HG03571 (cell line): ENCODE measurements around the gene ZNF512B.

Experiments
- ATAC-seq: cut with Tn5 transposase; IDR thresholded peaks from one replicate; pipeline ENCODE4 v1.9.1; 2021; ENCODE audit not compliant: unreplicated experiment

The ZNF512B gene

DNA sequence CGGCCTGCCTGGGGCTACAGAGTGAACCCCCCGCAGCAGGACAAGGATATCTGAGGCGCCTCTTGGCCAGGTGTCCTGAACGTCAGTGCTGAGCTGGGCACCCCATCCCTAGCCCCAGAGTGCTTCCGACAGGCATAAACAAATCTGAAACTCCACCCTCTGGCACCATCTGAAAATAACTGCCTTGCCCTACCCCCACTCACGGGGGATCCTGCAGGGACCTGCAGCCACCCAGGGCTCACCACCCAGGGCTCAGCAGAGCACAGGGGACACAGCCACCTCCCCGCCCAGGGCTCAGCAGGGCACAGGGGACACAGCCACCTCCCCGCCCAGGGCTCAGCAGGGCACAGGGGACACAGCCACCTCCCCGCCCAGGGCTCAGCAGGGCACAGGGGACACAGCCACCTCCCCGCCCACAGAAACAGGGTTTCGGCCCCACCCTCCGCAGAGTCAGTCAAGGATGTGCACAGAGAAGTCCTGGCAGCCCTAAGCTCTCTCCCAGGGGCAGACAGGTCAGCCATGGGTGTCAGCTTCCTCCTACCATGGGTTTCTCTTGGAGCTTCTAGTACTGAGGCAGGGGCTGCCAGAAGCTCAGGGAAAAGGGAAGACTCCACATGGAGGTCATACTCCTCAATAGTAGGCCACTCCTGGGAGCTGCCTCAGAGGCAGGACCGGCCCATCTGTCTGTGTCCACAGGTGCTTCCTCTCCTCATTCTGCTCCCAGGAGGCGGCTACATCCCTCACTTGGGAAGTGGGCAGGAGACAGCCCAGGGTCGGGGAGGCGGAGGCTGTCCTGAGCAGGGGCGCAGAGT lies 18.1 kb downstream of the ZNF512B start:
- ATAC-seq = no peak

DNA sequence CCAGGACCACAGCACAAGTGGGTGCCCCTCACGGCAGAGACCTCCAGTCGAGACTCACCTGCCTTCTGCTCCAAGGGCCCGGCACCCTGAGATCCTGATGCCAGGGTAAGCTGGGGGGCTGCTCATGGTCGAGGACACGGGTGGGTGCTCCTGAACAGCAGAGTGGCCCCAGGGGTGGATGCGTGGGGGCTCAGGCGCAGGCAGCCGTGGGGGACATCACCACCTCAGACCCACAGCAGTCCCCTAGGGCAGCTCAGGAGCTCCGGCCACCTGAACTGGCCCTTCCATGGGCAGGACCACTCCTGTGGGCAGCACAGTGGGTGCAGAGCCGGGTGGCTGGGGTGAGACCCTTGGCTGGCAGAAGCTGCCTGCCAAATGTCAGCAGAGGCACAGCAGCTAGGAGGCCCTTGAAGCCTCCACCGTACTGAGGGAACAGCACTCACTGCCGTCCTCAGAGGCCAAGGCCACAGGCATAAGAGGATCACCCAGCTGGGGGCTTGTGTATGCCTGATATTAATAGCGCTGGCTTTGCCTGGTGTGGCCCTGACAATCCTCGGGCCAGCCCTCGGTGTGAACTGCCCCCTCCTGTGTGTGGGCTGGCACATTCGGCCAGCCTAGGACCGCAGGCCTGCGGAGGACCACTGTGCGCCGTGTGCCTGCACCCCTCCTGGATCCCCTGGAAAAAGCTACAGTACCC lies 18.9 kb downstream of the ZNF512B start:
- no peak for ATAC-seq

DNA sequence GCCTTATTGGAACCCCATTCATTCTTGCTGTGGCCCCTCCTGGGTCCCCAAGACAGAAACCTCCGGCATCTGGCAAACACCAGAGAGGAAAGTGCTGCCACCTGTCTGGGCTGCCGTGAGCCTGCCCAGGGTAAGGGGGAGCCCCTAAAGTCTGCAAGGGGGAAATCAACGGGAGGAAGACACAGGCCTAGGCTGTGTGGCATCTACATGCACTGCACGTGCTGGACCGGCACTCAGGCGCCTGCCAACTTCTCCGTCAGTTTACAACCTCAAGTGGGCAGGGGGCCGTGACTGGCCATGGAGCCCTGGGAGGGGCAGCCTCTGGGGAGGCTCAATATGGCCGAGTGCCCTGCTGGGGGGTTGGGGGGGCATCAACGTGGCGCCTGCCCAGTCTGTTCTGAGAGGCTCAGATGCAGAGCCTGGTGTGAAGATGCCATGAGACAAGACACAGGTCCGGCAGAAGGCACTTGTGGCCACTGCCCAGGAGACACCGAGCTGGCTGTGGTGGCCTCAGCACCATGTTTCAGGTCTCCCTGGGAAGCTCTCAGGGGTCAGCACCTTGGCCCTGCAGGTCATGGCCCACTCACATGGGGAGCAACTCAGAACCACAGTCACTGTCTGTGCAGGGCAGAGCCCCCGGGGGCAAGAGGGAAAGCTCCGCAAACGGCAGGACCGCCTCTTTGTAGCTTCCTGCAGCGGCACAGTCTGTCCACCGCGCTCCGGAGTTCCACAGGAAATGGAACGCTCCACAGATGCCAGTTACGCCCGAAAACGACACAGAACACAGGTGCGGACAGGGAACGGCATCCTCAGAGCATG lies 21.9 kb downstream of the ZNF512B start:
- no peak for ATAC-seq

DNA sequence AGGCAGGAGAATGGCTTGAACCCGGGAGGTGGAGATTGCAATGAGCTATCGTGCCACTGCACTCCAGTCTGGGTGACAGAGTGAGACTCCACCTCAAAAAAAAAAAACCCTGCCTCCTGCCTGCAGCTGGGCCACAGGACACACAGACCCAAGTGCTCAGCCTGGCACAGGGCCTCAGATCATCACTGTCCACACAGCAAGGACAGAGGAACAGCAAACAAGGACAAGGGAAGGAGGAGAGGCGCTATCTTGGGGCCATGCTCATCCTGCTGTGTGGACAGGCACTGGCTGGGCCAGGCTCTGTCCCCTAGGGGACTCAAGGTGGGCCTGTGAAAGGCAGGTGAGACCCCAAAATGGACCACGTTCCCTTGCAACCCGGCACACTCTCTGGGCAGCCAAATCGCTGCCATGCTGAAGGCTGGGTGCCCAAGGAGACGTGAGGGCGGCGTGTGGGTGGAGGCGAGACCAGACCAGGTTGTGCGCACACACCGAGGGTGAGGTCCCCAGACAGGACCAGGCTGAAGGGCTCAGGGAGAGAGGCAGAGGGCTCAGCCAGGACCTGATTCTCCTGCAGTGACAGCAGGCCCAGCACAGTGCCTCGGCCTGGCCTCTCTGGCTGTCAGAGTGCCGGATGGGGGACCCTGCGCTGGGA lies 22.6 kb downstream of the ZNF512B start:
- ATAC-seq = no peak

DNA sequence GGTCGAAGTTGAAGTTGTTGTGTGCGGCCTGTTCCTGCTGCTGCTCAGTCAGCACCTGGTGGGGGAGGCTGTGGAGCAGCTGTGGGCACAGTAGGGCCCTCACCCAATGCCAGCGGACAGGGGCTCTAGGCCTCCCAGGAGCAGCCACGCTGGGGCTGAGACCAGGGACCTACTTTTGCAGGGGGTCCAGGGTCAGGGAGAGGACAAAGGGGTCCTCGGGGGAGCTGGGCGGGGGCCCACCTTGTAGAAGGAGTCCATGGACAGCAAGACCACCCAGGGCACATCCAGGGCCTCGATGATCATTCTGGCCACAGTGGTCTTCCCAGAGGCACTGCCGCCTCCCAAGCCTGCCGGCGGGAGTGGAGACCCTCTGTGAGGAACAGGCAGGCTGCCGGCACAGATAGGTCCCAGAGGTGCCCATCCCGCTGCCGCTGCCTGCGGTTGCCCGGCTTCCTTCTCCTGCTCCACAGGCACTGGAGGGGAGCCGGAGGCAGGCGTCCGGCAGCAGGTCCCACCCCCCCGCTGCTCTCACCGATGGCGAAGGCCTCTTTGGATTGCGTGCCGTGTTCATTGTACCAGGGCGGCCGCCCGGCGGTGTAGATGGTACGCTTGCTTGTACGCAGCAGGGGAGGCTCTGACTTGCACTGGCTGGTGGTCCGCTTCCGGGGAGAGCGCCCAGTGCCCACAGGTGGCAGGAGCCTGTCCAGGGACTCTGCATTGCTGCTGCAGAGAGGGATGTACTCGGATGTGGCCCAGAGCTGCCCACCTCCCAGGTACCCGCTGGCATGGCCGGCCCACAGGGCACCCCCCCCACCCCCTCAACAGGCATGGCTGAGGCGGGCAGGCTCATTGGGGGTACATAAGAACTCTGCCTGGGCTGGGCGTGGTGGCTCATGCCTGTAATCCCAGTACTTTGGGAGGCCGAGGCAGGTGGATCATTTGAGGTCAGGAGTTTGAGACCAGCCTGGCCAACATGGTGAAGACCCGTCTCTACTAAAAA lies 23.5 kb downstream of the ZNF512B start:
- no peak for ATAC-seq

DNA sequence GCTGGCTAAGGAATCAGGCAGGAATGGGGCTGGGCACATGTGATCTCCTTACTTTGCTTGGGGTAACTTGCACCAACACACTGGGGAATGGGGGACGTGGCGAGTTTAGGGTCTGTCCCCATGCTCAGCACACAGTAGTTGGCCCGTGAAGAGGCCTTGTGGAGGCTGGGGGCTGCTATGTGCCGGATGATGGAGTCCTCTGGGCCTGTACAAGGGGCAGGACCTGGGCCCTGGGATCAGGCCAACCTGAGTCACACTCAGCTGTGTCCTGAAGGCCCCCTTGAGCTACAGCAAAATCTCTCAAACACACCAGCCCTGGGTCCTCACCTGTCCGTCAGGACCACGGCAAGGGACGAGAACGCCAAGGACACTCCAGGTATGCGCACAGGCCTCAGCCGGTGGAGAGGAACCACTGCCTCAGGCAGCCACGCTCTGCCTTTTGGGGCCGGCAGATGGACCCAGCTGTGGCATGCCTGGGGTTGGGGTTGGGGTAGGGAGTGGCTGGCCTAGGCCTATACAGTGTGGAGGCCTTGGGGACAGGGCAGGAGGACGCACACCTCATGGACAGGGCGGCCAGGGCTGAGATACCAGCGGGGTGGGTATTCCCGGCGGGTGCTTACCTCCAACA lies 24.6 kb downstream of the ZNF512B start:
- ATAC-seq = no peak

DNA sequence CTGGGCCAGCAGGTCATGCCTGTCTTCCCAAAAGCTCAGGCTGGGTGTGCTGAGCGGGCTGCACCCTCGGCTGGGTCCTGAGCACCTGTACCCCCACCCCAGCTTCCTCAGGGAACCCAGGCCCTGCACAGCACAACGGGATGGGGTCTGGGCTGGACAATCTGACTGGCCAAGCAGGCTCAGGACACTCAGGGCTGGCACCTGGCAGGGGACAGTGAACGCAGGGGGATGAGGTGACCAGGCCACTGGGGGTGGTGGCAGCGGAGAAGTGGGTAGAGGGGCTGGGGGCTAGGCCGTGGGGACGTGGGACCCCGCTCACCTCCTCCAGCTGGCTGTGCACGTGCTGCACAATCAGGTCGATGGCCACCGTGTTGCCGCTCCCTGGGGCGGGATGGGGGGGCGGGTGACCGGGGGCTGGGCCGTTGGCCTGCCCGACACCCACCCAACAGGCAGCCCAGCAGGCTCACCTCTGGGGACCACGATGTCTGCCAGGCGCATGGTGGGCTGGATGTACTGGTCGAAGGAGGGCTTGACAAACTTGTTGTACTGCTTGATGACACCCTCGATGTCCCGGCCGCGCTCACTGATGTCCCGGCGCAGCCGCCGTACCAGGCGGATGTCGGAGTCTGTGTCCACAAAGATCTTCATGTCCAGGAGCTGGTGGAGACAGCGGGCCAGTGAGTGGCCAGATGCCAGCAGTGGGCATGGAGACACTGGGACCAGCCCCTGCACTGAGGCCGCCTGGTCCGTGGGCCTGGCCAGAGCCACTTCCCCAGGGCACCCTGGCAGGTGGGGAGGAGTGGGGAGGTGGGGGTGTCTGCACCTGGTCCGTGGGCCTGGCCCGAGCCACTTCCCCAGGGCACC lies 25.4 kb downstream of the ZNF512B start:
- no peak for ATAC-seq

DNA sequence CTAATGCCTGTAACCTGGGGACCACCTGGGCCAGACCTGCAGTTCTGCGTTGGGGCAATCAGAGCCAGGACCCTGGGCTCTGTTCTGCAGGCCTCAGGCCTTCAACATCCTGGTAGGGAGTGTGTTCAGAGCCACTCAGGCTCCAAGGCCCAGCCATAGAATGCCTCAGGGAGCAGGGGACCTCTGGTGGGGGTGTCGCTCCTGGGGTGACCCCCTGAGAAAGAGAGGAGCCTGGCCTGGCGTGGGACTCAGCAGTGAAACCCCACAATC lies 26.0 kb downstream of the ZNF512B start:
- no peak for ATAC-seq

DNA sequence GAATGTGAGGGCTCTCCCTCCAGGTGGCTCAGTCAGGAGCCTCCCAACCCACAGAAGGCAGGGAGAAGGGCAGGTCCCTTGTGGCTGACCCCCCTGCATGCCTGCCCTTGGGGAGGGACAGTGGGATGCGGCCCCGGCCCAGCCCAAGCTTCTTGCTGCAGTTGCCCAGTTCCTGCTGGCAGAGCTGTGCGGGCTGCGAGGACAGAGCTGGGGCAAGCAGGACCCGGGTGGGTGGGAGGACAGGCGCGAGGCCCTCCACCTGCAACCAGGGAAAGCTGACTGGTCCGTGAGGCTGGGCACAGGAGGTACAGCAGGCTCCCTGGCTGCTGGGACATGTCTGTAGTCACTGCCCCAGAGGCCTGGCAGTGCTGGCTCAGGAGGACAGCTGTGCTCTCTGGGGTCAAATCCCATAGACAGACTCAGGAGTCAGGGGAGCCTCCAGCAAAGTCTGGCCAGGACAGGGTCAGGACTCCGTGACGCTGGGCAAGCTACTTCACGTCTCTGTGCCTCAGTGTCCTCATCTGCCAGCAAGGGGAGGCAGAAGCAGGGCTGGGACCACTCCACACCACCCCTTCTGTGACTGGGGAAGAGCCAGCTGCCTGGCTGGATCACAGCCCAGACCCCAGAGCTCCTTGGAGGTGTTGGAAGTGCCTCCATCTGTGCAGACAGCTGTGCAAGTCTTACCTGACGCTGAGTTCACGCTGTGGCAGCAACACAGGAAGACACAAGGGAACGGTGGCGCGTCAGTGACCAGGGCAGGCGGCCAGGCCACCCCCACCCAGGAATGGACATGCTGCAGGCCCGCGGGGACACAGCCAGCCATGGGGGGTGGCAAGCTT lies 26.5 kb downstream of the ZNF512B start:
- no peak for ATAC-seq

DNA sequence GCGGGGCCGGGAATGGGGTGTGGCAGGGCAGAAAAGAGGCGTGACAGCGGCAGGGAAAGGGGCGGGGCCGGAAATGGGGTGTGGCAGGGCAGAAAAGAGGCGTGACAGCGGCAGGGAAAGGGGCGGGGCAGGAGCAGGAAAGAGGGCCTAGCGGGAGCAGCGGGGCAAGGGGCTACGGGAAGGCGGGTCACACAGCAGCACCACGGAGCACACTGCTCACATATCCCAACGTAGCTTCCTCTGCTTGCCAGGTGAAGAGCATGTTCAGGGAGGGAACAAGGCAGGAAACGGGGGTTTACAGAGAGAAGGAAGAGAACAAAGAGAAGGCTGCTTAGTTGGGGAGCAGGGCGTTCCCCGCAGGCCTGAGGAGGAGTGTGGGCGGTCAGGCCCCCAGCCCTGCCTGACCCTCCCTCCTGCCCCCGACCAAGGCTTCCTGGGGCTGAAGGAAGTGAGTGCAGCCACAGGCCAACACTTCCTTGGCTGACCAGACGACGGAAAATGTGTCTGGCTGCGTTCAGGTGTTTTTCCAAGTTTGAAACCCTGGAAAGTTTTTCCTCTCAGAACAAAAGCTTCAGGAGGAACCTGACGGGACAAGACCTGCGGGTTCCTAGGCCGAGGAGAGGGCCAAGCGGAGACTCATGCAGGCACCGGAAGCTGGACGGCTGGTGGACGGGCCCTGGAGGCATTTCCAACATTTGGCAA lies 27.3 kb downstream of the ZNF512B start:
- no peak for ATAC-seq

DNA sequence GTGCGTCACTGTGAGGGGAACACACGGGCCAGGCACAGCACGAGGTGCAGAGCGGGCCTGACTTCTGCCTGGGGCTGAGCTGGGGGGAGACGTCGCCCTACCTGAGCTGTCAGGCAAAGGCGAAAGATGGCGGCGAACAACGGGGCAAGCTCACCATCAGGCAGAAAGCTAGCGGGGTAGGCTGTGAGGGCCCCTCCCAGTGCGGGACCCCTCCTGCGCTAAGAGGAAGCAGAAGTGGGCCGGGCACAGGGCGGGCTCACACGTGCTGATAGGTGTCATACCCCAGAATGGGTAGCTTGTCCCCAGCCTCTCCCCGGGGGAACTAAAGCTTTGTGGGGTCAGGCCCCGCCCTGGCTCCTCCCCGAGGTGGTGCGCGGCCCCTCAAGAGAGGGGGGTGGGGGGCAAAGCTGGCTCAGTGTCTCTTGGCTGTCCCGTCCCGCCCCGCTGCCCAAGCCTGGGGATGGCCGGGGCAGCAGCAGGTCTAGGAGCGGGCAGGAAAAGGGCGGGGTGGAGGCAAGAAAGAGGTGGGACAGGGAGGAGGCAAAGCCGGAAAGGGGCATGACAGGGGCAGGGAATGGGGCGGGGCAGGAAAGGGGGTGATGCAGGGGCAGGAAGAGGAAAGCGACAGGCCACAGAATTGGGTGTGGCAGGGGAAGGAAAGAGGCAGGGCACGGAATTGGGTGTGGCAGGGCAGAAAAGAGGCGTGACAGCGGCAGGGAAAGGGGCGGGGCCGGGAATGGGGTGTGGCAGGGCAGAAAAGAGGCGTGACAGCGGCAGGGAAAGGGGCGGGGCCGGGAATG lies 28.2 kb downstream of the ZNF512B start:
- no peak for ATAC-seq

DNA sequence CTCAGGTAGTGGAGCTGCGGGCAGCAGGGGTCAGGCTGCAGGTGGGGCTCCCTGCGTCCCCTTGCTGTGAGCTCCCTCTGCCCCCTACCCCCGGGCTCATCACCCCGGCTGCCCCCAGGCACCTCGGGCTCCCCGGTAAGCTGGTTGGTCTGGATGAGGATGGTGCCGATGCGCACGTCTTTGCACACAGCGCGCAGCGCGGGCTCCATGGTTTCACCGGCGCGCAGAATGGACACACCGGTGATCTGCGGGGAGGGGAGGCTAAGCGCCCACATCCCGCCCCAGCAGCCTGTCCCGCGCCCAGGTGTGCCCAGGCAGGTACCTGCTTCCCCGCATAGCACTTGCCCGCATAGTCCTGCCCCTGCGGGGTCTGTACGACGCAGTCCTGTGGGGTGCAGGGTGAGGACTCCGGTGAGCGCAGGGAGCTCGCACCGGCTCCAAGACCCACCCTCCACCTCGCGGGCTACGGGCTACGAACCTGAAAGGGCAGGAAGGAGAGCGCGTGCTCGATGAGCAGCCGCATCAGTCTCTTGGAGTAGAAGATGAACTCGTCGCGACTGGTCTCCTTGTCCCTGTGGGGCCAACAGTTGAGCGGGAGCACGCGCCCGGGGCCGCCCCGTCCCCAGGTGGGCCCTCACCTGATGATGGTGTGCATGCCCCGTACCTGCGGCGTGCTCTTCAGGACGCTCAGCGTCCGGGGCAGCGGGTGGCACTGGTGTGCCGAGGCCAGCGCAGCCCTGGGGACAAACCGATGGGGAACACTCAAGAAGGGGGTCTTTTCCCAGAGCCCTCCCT lies 29.1 kb downstream of the ZNF512B start:
- no peak for ATAC-seq

DNA sequence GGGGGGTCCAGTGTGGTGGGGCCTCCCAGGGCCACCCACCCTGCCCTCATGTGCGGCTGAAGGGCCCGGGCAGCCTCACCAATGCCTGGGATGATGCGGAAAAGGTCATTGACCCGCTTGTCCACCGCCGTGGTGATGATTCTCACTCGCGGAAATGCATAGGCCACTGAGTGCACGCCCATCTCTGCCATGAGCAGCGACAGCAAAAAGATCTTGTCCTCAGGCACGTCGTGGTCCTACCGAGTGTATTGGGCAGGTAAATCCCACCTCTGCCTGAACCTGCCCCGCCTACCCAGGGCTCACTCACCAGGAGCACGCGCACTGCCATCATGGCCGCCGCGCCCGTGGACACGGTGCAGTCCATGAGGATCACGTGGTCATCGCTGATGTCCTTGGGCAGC lies 29.7 kb downstream of the ZNF512B start:
- no peak for ATAC-seq

DNA sequence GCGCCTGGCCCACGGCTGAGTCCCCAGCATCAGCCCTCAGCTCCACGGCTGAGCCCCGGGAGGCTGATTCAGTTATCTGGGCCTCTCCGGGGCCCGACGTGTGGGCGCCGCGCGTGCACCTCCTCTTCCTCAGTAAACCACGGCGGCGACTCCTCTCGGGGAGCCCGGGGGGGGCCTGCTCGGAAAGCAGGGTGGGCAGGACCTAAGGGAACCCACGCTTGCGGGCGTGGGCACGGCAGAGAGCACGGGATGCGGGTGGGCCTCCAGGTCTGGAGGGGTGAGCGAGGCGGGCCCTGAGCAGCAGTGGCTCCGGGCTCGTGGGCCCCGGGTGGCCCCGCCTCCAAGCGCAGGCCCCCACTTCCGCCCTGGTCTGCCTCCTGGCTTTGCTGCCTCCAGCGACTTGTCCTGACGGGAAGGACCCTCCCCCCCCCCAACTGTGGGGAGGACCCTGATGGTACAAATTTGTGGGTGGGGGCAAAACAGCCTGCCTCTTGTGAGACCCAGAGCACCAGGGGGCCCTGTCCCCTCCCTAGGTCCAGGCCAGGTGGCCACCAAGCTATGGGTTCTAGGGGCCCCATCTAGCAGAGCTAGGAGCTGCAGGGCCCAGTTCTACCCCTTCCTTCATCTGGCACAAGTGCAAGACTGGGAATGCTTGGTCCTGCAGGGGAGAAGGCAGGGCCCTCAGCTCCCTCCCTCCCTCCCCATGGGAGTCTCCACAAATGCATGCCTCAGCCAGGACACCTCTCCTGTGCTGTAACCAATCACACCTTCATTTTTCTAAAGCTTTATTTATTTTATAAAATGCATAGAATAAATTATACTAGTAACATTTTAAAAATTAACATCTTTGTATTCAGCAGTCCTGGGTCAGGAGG lies 30.4 kb downstream of the ZNF512B start:
- no peak for ATAC-seq

DNA sequence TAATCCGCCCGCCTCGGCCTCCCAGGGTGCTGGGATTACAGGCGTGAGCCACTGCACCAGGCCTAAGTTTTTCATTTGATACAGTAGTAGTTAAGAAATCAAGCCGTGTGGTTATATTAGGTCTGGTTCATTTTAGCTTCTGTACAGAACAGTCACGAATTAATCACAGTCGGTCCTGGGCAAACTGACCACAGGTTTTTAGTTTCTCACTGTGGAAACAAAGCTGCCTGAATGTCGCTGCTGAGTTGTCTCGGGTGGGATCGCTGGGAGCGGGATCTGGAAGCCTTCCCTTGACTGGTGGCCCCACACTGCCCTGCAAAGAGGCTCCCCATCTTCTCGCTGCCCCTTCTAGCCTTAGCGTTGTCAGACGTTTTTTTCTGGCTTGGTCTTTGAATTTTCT lies 32.1 kb downstream of the ZNF512B start:
- ATAC-seq = no peak
